GM18858 (cell line): ENCODE data around the gene KAZN.

Source experiments
- ATAC-seq: cut with Tn5 transposase; IDR thresholded peaks from one replicate; pipeline ENCODE4 v1.9.1; 2021; ENCODE audit not compliant: unreplicated experiment

The KAZN gene

DNA sequence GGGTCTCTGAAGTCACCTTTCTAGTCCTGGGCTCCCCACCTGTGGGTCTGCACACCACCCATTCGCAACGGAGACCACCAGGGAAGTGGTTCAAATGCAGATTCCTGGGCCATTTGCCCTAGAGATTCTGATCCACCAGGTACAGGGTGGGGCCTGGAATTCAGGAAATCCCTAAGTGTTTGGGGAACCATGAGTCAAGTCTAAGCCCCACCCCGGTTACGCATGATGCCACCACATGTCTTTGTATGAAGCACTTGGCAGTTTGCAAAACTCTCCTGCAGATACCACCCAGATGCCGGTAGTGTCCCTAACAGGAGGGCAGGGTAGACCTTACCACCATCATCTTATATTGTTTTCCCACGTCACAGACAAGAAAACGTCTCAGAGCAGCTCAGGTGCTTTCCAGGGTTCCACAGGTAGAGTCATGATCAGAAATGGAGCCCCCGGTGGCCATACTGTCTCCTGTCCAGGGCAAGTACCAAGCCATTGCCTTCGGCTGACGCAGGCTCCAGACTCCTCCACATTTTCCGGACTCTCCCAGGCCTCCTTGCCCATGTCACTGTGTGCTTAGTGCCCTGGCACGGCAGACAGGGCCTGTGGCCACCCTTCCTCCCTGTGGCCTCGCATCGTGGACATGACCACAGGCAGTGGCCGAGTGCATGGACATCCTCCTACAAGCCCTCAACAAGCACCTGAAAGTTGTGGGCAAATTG lies 465.9 kb downstream of the KAZN start:
- ATAC-seq: no peak

GRCh38 chr1:15065291-15065690 lies 466.8 kb downstream of the KAZN start:
- ATAC-seq: no peak

- no peak for ATAC-seq
These were observed 467.3 kb downstream of the KAZN start for GRCh38 chr1:15065736-15066135.

- no peak for ATAC-seq
These were observed 467.7 kb downstream of the KAZN start for GRCh38 chr1:15066191-15066590.

GRCh38 chr1:15067148-15067547 lies 468.7 kb downstream of the KAZN start:
- ATAC-seq: no peak

DNA sequence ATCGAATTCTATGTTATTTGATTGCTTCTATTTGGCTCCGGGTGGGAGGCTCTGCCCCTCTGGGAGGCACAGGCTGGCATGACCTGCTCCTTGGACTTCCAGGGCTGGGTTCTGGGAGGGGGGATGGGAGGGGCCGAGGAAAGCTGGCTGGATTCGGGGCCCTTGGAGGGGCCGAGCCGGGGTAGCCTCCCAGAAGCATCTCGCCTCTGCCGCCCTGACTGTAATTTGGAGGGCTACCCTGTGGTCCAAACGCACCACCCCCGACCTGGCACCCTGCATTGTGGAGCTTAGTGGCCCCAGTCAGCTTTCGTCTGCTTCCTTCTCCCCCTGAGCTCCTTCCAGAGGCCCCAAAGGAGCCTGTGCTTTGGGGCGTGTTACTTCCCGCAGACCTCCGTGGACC lies 469.7 kb downstream of the KAZN start:
- ATAC-seq: no peak

- no peak for ATAC-seq
These were observed 470.5 kb downstream of the KAZN start for GRCh38 chr1:15068997-15069396.

DNA sequence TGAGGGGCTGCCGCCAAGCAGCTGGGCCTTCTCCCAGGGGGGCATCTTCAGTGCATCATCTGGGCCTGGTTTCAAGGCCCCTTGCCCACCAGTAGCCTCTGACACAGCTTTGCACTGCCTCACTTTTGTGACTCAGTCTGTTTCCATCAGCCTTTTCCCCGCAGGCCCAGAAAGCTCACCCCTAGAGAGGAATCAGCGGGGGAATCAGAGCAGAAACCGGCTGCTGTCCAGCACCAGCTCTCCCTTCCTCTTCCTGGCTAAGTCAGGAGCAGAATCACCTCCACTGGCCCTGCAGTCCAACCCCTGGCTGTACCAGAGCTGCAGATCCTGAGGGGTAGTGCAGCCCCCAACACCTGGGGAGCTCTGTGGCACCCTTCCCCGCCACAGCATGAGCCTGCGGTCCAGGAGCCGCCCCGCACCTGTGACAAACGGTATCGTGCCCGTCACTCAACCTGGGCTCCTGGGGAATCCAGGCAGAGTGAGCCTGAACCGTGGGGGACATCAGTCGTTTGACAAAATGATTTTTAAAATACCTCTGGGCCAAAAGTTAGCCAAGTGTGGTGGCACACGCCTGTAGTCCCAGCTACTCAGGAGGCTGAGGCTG lies 471.8 kb downstream of the KAZN start:
- ATAC-seq: no peak

DNA sequence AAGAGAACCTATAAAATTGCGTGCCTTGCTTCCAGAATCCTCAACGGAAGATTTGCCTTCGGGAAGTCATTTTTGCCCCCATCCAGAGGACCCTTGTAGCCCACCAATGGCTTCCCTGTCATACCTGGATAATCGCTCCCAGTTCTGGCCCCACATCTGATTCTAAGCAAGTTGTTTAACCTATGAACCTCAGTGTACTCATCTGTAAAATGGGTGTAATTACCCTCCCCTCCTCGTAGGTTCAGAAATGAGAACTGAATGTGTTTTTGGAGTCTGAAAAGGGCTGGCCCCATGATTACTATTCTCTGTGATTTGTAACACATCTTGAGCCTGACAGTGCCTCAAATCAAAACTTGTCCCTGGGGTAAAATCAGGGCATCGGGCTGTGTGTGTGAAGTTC lies 473.5 kb downstream of the KAZN start:
- ATAC-seq: no peak

- ATAC-seq: no peak
These were observed 475.4 kb downstream of the KAZN start for GRCh38 chr1:15073799-15074308.

GRCh38 chr1:15075175-15075574 lies 476.7 kb downstream of the KAZN start:
- no peak for ATAC-seq

GRCh38 chr1:15075817-15076216 lies 477.3 kb downstream of the KAZN start:
- ATAC-seq: no peak

DNA sequence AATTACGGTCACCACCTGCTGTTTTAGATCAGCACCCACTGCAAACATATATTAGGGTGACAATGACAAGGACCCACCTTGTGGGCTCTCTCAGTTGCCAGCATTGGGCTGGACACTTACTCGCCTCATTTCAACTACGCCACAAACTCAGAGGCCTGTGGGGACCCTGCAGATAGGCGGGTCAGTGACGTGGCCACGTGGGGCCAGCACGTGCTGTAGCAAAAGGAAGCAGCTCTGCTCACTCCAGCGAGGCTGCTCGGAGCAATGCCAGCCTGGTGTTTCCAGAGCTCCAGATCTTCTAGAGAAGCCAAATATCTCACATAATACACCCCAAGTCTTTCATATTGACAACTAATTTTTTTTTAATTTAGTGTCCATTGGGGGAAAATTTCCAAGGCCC lies 478.3 kb downstream of the KAZN start:
- ATAC-seq: no peak

DNA sequence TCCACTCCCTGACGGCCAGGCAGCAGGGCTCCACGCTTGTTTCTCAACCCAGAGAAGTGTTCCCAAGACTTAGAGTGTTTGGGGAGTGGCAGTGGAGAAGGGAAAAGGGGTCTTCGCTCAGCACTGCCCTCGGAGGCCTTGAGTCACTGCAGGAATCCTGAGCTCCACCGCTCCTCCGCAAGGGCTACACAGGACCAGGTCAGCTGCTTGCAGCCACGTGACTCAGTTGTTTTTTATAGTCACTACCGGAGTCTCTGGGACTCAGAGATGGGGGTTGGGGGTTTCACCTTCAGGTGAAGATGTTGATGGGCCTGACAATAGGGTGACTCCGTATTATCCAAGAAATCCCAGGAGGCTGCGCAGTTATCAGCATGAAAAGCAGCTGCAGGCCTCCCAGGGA lies 478.9 kb downstream of the KAZN start:
- no peak for ATAC-seq

- no peak for ATAC-seq
These were observed 482.0 kb downstream of the KAZN start for GRCh38 chr1:15080328-15081007.

GRCh38 chr1:15081102-15081501 lies 482.6 kb downstream of the KAZN start:
- no peak for ATAC-seq

DNA sequence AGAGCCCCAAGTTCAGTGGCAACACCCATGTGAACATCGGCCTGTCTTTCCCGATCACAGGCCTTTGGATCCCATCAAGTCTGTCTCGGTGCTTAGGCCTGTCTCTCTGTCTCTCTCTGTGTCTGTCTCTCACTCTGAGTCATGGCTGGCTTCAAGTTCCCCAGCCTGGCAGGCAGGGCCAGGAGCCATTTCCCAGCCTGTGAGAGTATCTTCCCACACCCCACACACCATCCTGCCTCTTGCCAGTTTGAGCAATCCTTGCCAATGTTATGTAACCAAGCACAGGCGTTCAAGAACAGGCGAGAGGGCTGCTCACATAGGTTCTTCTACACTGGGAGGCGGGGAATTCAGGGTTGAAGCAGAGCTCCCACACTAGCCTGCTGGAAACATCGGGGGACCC lies 485.1 kb downstream of the KAZN start:
- no peak for ATAC-seq

DNA sequence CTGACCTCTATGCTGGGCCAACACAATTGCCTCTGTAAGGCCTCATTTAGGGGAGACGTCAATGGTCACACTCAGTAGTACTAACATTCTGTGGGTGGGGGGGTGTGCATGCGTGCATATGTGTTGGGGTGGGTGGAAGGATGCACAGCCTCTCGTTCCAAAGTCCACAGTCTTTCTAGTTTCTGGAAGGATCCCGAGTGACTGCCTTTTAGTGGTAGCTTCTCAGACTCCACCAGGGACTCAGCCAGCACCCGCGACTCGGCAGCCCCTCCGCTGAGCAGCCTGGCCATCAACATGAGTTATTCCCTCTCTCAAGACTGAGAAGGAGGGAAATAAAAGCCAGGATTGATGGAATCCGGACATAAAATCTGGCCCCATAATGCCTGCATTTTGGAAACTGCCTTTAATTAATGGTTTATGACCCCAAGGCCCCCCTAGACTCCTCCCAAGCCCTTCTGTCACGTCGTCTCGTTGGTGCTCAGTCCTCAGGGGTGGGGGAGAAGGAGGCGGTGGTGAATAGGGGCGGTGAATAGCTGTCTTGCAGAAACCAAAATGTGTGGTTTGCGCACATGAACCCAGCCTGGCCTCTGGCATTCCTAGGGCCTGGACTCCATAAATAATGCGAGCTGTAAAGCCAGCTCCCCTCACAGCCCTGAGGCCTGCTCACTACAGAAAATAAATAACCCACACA lies 489.9 kb downstream of the KAZN start:
- ATAC-seq: no peak

GRCh38 chr1:15089258-15089992 lies 490.9 kb downstream of the KAZN start:
- ATAC-seq: no peak

GRCh38 chr1:15090373-15090772 lies 491.9 kb downstream of the KAZN start:
- no peak for ATAC-seq

- no peak for ATAC-seq
These were observed 495.6 kb downstream of the KAZN start for GRCh38 chr1:15094056-15094455.
